GM12878 (cell line): Measurements from ENCODE around the gene NAALADL1.

Experiments
- CEBPB ChIP-seq, 2 experiments: fragments of 150-350 bp in 1 of 2; IDR thresholded peaks; 2 replicates each; pipeline ENCODE4 v1.6.1; 2012 to 2014; ENCODE audit warnings: low read depth in 2 of 2, low read length in 2 of 2, borderline replicate concordance in 1 of 2, inconsistent platforms in 1 of 2
- CTCF ChIP-seq, 3 experiments: IDR thresholded peaks in 2 of 3; conservative IDR thresholded peaks in 1 of 3; 2 replicates each; pipeline ENCODE4 v1.5.1; 2011; ENCODE audit warnings: low read depth in 3 of 3, low read length in 3 of 3, mild to moderate bottlenecking in 3 of 3, control low read depth in 2 of 3, moderate library complexity in 2 of 3, inconsistent platforms in 1 of 3, mixed read lengths in 1 of 3; ENCODE audit not compliant: control insufficient read depth in 2 of 3, insufficient read depth in 1 of 3; ENCODE audit errors: extremely low read depth in 1 of 3
- EP300 ChIP-seq, 2 experiments: fragments of 150-350 bp in 1 of 2; IDR thresholded peaks; 2 replicates each; pipeline ENCODE4 v1.6.1; 2011 to 2012; ENCODE audit warnings: low read depth in 2 of 2, low read length in 2 of 2, borderline replicate concordance in 1 of 2, improper control_type of control experiment in 1 of 2, inconsistent platforms in 1 of 2; ENCODE audit not compliant: control insufficient read depth in 1 of 2
- RFX5 ChIP-seq: IDR thresholded peaks from 2 replicates; pipeline ENCODE4 v1.6.1; 2011; ENCODE audit warnings: low read depth, low read length, improper control_type of control experiment
- TAF1 ChIP-seq: IDR thresholded peaks from 2 replicates; pipeline ENCODE4 v1.6.1; 2011; ENCODE audit warnings: mild to moderate bottlenecking, low read depth, low read length, borderline replicate concordance
- YY1 ChIP-seq: IDR thresholded peaks from 2 replicates; pipeline ENCODE4 v1.6.1; 2011; ENCODE audit warnings: low read depth, mild to moderate bottlenecking, low read length
- ZNF384 ChIP-seq: IDR thresholded peaks from 2 replicates; pipeline ENCODE4 v1.6.1; 2012; ENCODE audit warnings: low read depth, mild to moderate bottlenecking, low read length, improper control_type of control experiment, borderline replicate concordance

GRCh38 chr11:65053827-65054508 is 4.4 kb downstream of the NAALADL1 start:
- no peak for TF ChIP-seq EP300 (IDR thresholded peaks at IDR 0.05; ENCODE audit: borderline replicate concordance in 1 of 2, control insufficient read depth in 1 of 2, low read depth in 2 of 2, low read length in 2 of 2)
- TF ChIP-seq TAF1 = no peak
- no peak for TF ChIP-seq YY1
- no peak for TF ChIP-seq RFX5
- TF ChIP-seq CEBPB (IDR thresholded peaks at IDR 0.05; ENCODE audit: borderline replicate concordance in 1 of 2, low read depth in 2 of 2, low read length in 2 of 2) = no peak
- no peak for TF ChIP-seq ZNF384
- TF ChIP-seq CTCF (IDR thresholded peaks at IDR 0.05 in 2 of 3, conservative IDR thresholded peaks at IDR 0.05 in 1 of 3; ENCODE audit: control insufficient read depth in 2 of 3, extremely low read depth in 1 of 3, insufficient read depth in 1 of 3, low read depth in 3 of 3, low read length in 3 of 3) = no peak
